Immature natural killer cell (primary cell): ENCODE measurements around the gene CCDC81. TPM values are rescaled to one million over a fixed set of nuclear protein-coding genes. Genes with fewer than 3 reads are reported as not detected.
"Not testable (repeated sequence)": the region's sequence is repeated elsewhere in the genome, so short reads cannot be mapped to it uniquely, and the experiment has no call there.

Experiments used
- DNase-seq, 3 donors: peaks; one replicate each; pipeline ENCODE4 v3.0.0; 2022; ENCODE audit warnings: mixed read lengths in 1 of 3
- H3K27ac Mint-ChIP-seq, 6 donors: one replicate each; pipeline ENCODE4 v1.8.0; 2020; ENCODE audit warnings: mixed read lengths in 6 of 6, mild to moderate bottlenecking in 5 of 6, inconsistent platforms in 4 of 6, moderate library complexity in 3 of 6
- H3K27me3 Mint-ChIP-seq, 3 donors: one replicate each; pipeline ENCODE4 v1.8.0; 2020 to 2021; ENCODE audit warnings: low read depth in 3 of 3, mild to moderate bottlenecking in 3 of 3, mixed read lengths in 3 of 3, moderate library complexity in 3 of 3, inconsistent platforms in 1 of 3
- H3K36me3 Mint-ChIP-seq, 3 donors: one replicate each; pipeline ENCODE4 v1.8.0; 2020; ENCODE audit warnings: mixed read lengths in 3 of 3, inconsistent platforms in 2 of 3, mild to moderate bottlenecking in 2 of 3
- H3K4me1 Mint-ChIP-seq, 2 donors: one replicate each; pipeline ENCODE4 v1.8.0; 2020; ENCODE audit warnings: inconsistent platforms in 2 of 2, mild to moderate bottlenecking in 2 of 2, mixed read lengths in 2 of 2, moderate library complexity in 1 of 2
- H3K4me3 Mint-ChIP-seq, 5 donors: one replicate each; pipeline ENCODE4 v1.8.0; 2020; ENCODE audit warnings: mild to moderate bottlenecking in 5 of 5, mixed read lengths in 5 of 5, inconsistent platforms in 3 of 5, moderate library complexity in 3 of 5
- H3K9me3 Mint-ChIP-seq, 6 donors: one replicate each; pipeline ENCODE4 v1.8.0; 2020; ENCODE audit warnings: mild to moderate bottlenecking in 6 of 6, mixed read lengths in 6 of 6, inconsistent platforms in 4 of 6, moderate library complexity in 3 of 6
- polyA plus RNA-seq, 3 donors: library from polyadenylated mRNA; unstranded; fragments of 300-500 nt; fragmentation: Illumina TruSeq; gene quantifications; one replicate each; pipeline ENCODE4 v1.2.3, GENCODE V29; 2021

The CCDC81 gene
- polyA plus RNA-seq, 3 donors from 2014 or later: 0.13 to 0.40 TPM; not detected in 1

DNA sequence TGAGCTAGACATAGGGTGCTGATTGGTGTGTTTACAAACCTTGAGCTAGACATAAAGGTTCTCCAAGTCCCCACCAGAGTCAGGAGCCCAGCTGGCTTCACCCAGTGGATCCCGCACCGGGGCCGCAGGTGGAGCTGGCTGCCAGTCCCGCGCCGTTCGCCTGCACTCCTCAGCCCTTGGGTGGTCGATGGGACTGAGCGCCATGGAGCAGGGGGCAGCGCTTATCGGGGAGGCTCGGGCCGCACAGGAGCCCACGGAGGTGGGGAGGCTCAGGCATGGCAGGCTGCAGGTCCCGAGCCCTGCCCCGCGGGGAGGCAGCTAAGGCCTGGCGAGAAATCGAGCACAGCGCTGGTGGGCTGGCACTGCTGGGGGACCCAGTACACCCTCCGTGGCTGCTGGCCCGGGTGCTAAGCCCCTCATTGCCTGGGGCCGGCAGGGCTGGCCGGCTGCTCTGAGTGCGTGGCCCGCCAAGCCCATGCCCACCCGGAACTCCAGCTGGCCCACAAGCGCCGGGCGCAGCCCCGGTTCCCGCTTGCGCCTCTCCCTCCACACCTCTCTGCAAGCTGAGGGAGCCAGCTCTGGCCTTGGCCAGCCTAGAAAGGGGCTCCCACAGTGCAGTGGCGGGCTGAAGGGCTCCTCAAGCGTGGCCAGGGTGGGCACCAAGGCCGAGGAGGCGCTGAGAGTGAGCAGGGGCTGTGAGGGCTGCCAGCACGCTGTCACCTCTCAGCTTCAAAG is 58.8 kb downstream of the CCDC81 start:
- not testable (repeated sequence) for H3K4me1 Mint-ChIP-seq, DNase-seq, H3K27me3 Mint-ChIP-seq, H3K36me3 Mint-ChIP-seq, H3K4me3 Mint-ChIP-seq, H3K27ac Mint-ChIP-seq, H3K9me3 Mint-ChIP-seq

DNA sequence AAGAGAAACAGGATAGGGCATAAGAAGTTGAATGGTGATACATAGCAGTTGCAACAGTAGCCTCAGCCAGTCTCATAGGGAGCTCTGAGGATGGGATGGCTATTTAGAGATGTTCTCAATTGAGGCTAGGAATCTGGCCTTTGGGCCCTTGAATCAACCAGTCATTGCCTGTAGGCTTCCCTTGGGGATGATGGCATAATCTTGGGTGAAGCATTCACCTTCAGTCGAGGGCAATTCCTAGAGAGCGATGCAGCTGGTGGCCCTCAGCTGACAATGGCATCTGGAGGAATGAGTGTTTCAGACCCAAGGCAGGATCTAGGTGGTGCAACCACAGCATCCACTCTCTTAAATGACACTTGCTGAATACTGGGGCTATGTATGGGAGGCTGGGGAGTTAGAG is 61.0 kb downstream of the CCDC81 start:
- Mint-ChIP-seq H3K4me3 (no peak overlapping the region), H3K27me3 (no peaks in the 10 kb centered on the region), H3K36me3 (peaks cover 3 to 7% (median 4%) of the 10 kb centered on the region in 3 donors), H3K4me1 (no peaks in the 10 kb centered on the region), H3K27ac (no peak overlapping the region), H3K9me3 (no peaks in the 10 kb centered on the region)
- no peak for DNase-seq

DNA sequence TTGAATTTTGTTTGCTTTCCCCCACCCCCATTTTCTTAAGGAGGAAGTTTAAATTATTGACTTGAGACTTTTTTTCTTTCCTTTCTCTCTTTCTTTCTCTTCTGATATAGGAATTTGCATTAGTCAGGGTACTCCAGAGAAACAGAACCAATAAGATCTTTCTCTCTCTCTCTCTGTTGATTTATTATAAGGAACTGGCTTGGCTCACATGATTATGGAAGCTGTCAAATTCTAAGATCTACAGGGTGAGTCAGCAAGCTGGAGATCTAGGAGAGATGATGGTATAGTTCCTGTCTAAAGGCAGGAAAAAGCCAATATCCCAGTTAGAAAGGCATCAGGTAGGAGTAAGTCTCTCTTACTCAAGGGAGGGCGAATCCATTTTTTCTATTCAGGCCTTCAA is 64.0 kb downstream of the CCDC81 start:
- Mint-ChIP-seq H3K27me3 (no peaks in the 10 kb centered on the region), H3K27ac (no peak overlapping the region)

DNA sequence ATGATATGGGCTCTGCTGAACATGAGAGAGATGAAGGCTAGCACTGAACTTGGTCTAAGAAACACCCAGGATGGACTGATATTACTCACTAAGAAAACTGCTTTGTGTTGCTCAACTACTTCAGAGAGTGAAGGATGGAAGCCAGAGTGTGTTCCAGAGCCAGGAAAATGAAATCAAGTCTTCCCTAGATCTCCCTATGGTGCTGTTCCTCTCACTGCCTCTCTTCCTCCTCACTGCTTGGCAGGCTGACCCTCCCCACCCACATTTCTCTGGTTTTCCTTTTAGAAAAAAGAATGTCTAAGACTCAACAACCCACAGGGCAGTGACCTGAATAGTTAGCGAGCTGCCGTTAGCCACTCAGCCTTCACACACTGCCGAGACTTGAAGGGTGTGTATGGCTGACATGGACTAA is 65.6 kb downstream of the CCDC81 start:
- Mint-ChIP-seq H3K4me1 (no peaks in the 10 kb centered on the region), H3K4me3 (no peak overlapping the region), H3K36me3 (peaks cover 5 to 14% (median 14%) of the 10 kb centered on the region in 3 donors), H3K9me3 (no peaks in the 10 kb centered on the region), H3K27ac (no peak overlapping the region), H3K27me3 (no peaks in the 10 kb centered on the region)
- DNase-seq: no peak

More for the DNA sequence above, 64.0 kb downstream of the CCDC81 start:
- H3K9me3 Mint-ChIP-seq: no peaks in the 10 kb centered on the region
- peaks cover 5 to 14% (median 6%) of the 10 kb centered on the region in 3 donors for H3K36me3 Mint-ChIP-seq
- H3K4me1 Mint-ChIP-seq: no peaks in the 10 kb centered on the region
- no peak overlapping the region for H3K4me3 Mint-ChIP-seq
- no peak for DNase-seq

DNA sequence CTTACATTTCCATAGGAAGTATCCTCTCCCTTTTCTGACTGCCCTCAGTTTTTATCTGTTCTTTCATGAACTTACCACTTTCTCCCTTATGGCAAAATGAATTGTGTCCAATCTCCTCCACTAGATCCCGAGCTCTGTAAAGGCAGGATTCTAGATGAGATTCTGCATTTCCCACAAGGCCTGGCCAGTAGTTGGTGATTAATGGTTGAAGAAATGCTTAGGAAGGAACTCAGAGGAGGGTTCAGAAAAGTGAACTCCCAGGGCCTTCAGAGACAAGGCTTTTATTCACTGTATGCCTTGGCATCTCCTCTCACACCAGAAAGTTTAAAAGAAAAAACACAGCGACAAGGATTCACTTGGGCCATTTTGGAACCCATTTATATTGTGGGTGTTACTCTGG is 66.2 kb downstream of the CCDC81 start:
- H3K36me3 Mint-ChIP-seq: peaks cover 5 to 17% (median 14%) of the 10 kb centered on the region in 3 donors
- H3K4me3 Mint-ChIP-seq: no peak overlapping the region
- DNase-seq: no peak
- no peak overlapping the region for H3K27ac Mint-ChIP-seq
- H3K9me3 Mint-ChIP-seq: no peaks in the 10 kb centered on the region
- H3K4me1 Mint-ChIP-seq: peaks cover 0 to 1% of the 10 kb centered on the region in 2 donors
- no peaks in the 10 kb centered on the region for H3K27me3 Mint-ChIP-seq

DNA sequence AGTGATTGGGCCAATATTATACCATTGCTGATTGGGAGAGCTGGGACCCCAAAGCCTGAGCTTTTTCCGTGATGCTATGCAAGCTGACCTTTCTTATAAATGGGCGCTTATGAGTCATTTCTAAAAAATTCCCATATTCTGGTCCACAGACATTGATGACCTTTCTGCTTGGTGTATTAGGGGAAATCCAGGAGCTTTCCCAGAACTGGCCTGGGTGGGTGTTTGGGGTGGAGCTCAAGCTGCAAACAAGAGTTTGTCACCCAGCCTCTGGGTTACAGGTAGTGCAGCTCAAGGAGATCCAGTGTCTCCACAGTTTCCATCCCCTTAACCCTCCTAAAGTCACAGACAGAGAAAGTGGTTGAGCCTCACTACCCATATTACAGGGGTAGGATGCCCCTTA is 67.7 kb downstream of the CCDC81 start:
- H3K27ac Mint-ChIP-seq: no peak overlapping the region
- H3K36me3 Mint-ChIP-seq: peaks cover 5 to 18% (median 14%) of the 10 kb centered on the region in 3 donors
- H3K9me3 Mint-ChIP-seq: no peaks in the 10 kb centered on the region
- peaks cover 14 to 16% of the 10 kb centered on the region in 2 donors for H3K4me1 Mint-ChIP-seq
- no peak for DNase-seq
- H3K27me3 Mint-ChIP-seq: no peaks in the 10 kb centered on the region
- H3K4me3 Mint-ChIP-seq: no peak overlapping the region

DNA sequence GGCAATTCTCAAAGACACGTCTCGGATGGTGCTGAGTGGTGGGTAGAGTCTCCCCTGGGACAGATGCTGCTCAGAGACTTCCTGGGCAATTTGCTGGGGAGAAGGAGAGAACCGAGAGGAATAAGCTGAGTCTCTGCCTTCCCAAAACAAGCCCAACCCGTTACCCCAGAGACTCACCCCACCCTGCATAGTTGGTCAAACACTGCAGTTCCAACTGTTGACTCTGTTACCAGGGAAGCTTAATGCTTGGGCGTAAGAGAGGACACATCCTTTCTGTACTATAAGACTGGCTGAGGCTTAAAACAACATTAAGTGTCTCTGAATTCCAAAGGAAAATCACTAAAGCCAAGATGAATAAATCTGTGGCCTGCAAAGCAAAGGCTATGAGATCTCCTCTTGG is 68.1 kb downstream of the CCDC81 start:
- DNase-seq: no peak
- H3K27me3 Mint-ChIP-seq: no peaks in the 10 kb centered on the region
- H3K27ac Mint-ChIP-seq: no peak overlapping the region
- no peaks in the 10 kb centered on the region for H3K9me3 Mint-ChIP-seq
- H3K36me3 Mint-ChIP-seq: peaks cover 5 to 18% (median 13%) of the 10 kb centered on the region in 3 donors
- H3K4me1 Mint-ChIP-seq: peaks cover 15 to 16% of the 10 kb centered on the region in 2 donors
- no peak overlapping the region for H3K4me3 Mint-ChIP-seq

DNA sequence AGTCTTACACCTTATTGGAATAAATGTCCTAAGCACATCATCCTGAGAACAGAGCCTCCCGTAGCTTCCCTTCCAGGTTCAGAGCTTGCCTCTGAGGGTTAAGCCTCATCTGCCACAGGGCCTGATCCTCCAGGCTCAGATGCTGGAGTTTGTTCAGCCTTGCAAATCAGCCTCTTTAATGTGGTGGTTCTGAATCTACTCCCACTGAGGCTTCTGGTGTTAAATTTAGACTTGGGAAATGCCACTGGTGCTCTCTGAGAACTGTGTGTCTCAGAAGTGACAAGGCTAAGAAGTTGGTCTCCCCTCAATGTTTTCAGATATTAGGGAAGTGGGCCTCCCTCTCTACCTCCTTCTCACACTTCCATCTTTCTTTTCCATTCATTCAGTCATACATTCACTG is 68.7 kb downstream of the CCDC81 start:
- DNase-seq: no peak
- H3K4me3 Mint-ChIP-seq: no peak overlapping the region
- peaks cover 5 to 18% (median 10%) of the 10 kb centered on the region in 3 donors for H3K36me3 Mint-ChIP-seq
- H3K27me3 Mint-ChIP-seq: no peaks in the 10 kb centered on the region
- H3K4me1 Mint-ChIP-seq: peaks cover 16 to 20% of the 10 kb centered on the region in 2 donors
- H3K9me3 Mint-ChIP-seq: no peaks in the 10 kb centered on the region
- no peak overlapping the region for H3K27ac Mint-ChIP-seq

DNA sequence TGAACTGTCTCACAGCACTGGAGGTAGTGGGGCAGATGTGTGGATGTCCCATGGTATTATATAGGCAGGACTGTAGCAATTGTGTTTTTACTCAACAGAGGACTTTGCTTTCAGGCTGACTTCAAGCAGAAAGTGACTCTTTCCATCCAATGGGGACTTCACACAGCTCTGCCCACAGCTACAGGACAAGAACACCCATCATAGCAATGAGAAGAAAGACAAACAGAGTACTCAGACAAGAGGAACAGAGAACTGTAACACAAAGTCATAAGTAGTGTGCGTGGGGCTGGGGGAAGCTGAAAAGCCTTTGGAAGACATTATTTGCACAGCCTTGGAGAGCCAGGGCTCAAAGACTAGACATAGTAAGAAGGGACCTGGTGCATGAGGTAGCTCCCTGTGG is 70.3 kb downstream of the CCDC81 start:
- Mint-ChIP-seq H3K36me3 (peaks cover 5 to 17% (median 10%) of the 10 kb centered on the region in 3 donors), H3K4me3 (no peak overlapping the region), H3K9me3 (no peaks in the 10 kb centered on the region), H3K27ac (no peak overlapping the region), H3K27me3 (no peaks in the 10 kb centered on the region), H3K4me1 (peaks cover 16 to 20% of the 10 kb centered on the region in 2 donors)
- DNase-seq: no peak

DNA sequence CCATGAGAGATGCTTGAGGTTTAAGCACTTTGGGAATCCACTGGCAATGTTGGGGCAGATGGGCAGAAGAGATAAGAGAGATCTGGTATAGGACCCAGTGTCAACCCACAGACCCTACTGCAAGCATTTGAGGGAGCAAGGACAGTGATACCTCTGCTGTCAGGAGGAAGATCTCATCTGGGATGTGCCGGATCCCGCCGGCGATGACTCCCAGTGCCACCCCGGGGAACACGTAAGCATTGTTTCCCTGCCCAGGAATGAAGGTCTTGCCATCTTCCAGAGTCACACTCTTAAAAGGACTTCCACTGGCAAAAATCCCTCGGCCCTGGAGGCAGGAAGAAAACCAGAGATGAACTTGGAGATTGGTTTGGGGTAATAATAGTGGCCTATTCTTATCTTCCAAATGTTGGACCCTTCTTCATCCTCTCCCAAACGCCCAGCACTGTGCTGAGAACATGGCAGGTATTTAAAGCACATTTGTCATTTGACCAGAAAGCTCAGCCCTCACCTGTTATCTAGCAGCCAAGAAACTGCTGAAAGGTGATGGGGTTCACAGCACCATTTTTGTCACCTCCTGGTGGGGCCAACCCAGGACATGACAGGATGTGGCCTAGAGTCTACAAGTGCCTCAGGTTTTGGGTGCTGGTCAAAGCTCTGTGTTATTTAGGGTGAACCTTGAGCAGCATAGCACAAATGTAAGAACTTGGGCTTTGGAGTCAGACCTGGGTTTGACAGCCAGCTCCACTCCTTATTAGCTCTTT is 71.7 kb downstream of the CCDC81 start:
- Mint-ChIP-seq H3K4me3 (no peak overlapping the region), H3K27me3 (no peaks in the 10 kb centered on the region), H3K4me1 (peaks cover 16 to 20% of the 10 kb centered on the region in 2 donors), H3K36me3 (peaks cover 4 to 14% (median 5%) of the 10 kb centered on the region in 3 donors), H3K9me3 (no peaks in the 10 kb centered on the region), H3K27ac (no peak overlapping the region)
- DNase-seq: no peak

DNA sequence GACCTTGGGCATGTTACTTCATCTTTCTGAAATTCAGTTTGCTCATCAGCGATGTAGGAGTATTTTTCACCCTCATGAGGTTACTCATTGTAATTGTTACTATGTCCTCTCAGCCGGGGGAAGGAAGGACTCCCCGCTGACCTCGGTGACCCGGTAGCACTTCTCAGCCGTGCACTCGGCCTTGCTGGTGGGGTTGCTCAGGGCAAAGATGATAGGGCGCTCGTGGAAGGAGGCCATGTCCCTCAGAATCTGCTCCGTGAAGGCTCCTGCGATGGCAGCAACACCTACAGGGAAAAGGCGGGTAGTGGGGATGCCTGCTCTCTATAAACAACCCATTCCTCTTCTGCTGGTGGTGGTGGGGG is 72.2 kb downstream of the CCDC81 start:
- Mint-ChIP-seq H3K36me3 (peaks cover 4 to 14% (median 5%) of the 10 kb centered on the region in 3 donors), H3K4me3 (no peak overlapping the region), H3K9me3 (no peaks in the 10 kb centered on the region), H3K27ac (no peak overlapping the region), H3K4me1 (peaks cover 16 to 20% of the 10 kb centered on the region in 2 donors), H3K27me3 (no peaks in the 10 kb centered on the region)
- no peak for DNase-seq

DNA sequence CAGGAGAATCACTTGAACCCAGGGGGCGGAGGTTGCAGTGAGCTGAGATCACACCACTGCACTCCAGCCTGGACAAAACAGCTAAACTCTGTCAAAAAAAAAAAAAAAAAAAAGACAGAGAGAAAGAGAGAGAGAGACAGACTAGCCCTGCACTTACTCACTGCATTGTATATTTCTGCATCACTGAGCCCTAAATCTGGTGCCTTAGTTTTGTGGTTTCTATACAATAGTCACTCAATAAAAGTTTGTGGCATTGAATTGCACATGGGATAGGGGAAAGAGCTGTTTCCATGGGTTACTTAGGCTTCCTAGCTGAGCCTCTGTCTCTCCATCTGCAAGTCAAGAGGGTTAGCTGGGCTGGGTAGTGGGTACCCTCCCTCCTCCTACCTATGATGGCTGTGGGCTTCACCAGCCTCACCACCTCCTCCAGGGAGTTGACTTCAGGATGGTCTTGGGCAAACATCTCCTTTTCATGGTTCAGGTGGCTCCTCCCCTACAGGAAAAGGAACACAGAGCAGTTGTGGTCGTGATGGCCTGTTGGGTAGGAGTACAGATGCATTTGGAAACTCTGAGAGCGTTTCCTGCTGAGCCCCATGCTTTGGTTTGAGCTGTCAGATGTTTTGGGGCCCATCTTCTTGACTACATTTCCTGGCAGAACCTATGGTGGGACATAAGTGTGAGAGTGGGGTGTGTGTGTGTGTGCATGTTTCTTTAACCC is 73.2 kb downstream of the CCDC81 start:
- peaks cover 4 to 14% (median 5%) of the 10 kb centered on the region in 3 donors for H3K36me3 Mint-ChIP-seq
- H3K4me1 Mint-ChIP-seq: peaks cover 16 to 20% of the 10 kb centered on the region in 2 donors
- H3K27me3 Mint-ChIP-seq: no peaks in the 10 kb centered on the region
- H3K4me3 Mint-ChIP-seq: no peak overlapping the region
- no peaks in the 10 kb centered on the region for H3K9me3 Mint-ChIP-seq
- no peak for DNase-seq
- no peak overlapping the region for H3K27ac Mint-ChIP-seq

DNA sequence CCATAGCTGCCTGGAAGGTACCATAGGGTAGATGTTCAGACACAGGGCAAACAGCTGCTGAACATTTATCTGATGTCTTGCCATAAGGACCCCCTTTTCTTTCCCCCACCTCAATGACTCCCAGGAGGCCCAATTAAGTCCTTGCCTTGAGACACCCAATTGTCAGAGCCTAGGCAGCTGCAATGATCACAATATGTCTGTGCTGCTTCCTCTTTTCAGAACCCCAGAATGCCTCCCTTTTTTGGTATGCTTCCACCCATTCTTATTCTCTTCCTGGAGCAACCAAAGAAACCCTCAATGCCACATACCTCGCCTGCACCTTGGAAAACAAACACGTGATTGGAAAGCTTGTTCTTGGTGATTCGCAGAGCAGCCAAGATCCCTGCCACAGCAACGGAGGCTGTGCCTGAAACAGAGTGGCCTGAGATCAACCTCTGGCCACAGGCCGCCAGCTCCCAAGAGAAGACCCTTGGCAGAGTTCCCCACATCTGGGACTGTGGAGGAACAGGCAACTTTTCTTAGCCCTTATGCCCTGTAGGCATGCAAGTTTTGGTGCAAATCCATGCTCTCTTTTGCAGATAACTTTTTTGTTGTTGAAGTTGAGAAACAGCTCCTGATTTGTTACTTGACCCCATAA is 75.4 kb downstream of the CCDC81 start:
- Mint-ChIP-seq H3K9me3 (no peaks in the 10 kb centered on the region), H3K27ac (no peak overlapping the region), H3K27me3 (no peaks in the 10 kb centered on the region), H3K4me3 (no peak overlapping the region), H3K36me3 (peaks cover 0 to 4% (median 4%) of the 10 kb centered on the region in 3 donors), H3K4me1 (peaks cover 20 to 23% of the 10 kb centered on the region in 2 donors)
- DNase-seq: no peak
